ENCODE results near the gene TOR2A.
"Not testable (repeated sequence)": the region's sequence is repeated elsewhere in the genome, so short reads cannot be mapped to it uniquely, and the experiment has no call there.

Gene TOR2A

GRCh38 chr9:127767410-127767809, 32.3 kb upstream of the TOR2A start:
- TF ChIP-seq CTCF (IDR thresholded peaks at IDR 0.05) (no peak), ZFX (IDR thresholded peaks at IDR 0.05; ENCODE audit: borderline replicate concordance) (no peak)
- no peak overlapping the region for H3K27ac ChIP-seq

GRCh38 chr9:127765418-127765817, 30.3 kb upstream of the TOR2A start:
- TF ChIP-seq ZFX (IDR thresholded peaks at IDR 0.05; ENCODE audit: borderline replicate concordance), result no peak
- no peak for TF ChIP-seq CTCF (IDR thresholded peaks at IDR 0.05)

GRCh38 chr9:127763918-127764384, 28.9 kb upstream of the TOR2A start:
- H3K27ac ChIP-seq, result no peak overlapping the region
- TF ChIP-seq CTCF (IDR thresholded peaks at IDR 0.05), result peak; percentile 52
- no peak for TF ChIP-seq ZFX (IDR thresholded peaks at IDR 0.05; ENCODE audit: borderline replicate concordance)

More at GRCh38 chr9:127765418-127765817, 30.3 kb upstream of the TOR2A start:
- H3K27ac ChIP-seq, result no peak overlapping the region

GRCh38 chr9:127762111-127762676, 27.1 kb upstream of the TOR2A start:
- H3K27ac ChIP-seq, result no peak overlapping the region

GRCh38 chr9:127761491-127761956, 26.4 kb upstream of the TOR2A start:
- H3K27ac ChIP-seq, result no peak overlapping the region
- TF ChIP-seq CTCF (IDR thresholded peaks at IDR 0.05) (no peak), ZFX (IDR thresholded peaks at IDR 0.05; ENCODE audit: borderline replicate concordance) (no peak)

More at GRCh38 chr9:127762111-127762676, 27.1 kb upstream of the TOR2A start:
- no peak for TF ChIP-seq ZFX (IDR thresholded peaks at IDR 0.05; ENCODE audit: borderline replicate concordance)
- TF ChIP-seq CTCF (IDR thresholded peaks at IDR 0.05), result no peak

GRCh38 chr9:127761061-127761460, 26.0 kb upstream of the TOR2A start:
- H3K27ac ChIP-seq, result no peak overlapping the region
- TF ChIP-seq CTCF (IDR thresholded peaks at IDR 0.05), result no peak
- no peak for TF ChIP-seq ZFX (IDR thresholded peaks at IDR 0.05; ENCODE audit: borderline replicate concordance)

- TF ChIP-seq CTCF (IDR thresholded peaks at IDR 0.05), result no peak
- TF ChIP-seq ZFX (IDR thresholded peaks at IDR 0.05; ENCODE audit: borderline replicate concordance), result no peak
- H3K27ac ChIP-seq, result no peak overlapping the region
Measured at GRCh38 chr9:127758843-127759242, 23.7 kb upstream of the TOR2A start.

- not testable (repeated sequence) for H3K27ac ChIP-seq
Measured at GRCh38 chr9:127756776-127757175, 21.7 kb upstream of the TOR2A start.

Data from 22Rv1 (cell line).